Subcutaneous abdominal adipose tissue (tissue), 5 donors: ENCODE measurements around the gene BSN.

Experiments
- H3K27ac ChIP-seq: one replicate; pipeline ENCODE4 v1.7.0; 2013; ENCODE audit warnings: low read depth, mild to moderate bottlenecking, inconsistent platforms, low read length, moderate library complexity
- H3K27me3 ChIP-seq, 5 donors: one replicate each; pipeline ENCODE4 v1.7.0; 2013; ENCODE audit warnings: low read length in 5 of 5, inconsistent platforms in 1 of 5; ENCODE audit not compliant: control insufficient read depth in 5 of 5, insufficient read depth in 4 of 5
- H3K36me3 ChIP-seq, 5 donors: one replicate each; pipeline ENCODE4 v1.7.0; 2013; ENCODE audit warnings: low read length in 5 of 5; ENCODE audit not compliant: control insufficient read depth in 5 of 5, insufficient read depth in 5 of 5
- H3K4me1 ChIP-seq, 5 donors: one replicate each; pipeline ENCODE4 v1.7.0; 2013; ENCODE audit warnings: low read length in 5 of 5, mild to moderate bottlenecking in 3 of 5, moderate library complexity in 1 of 5; ENCODE audit not compliant: control insufficient read depth in 5 of 5, insufficient read depth in 5 of 5
- H3K4me3 ChIP-seq, 5 donors: one replicate each; pipeline ENCODE4 v1.7.0; 2013; ENCODE audit warnings: low read length in 5 of 5, low read depth in 1 of 5
- H3K9ac ChIP-seq, 5 donors: one replicate each; pipeline ENCODE4 v1.7.0; 2013; ENCODE audit warnings: low read length in 5 of 5, mild to moderate bottlenecking in 4 of 5, moderate library complexity in 3 of 5
- H3K9me3 ChIP-seq, 5 donors: one replicate each; pipeline ENCODE4 v1.7.0; 2013; ENCODE audit warnings: low read length in 5 of 5; ENCODE audit not compliant: control insufficient read depth in 5 of 5
- donor health status: healthy.
- donor health status: healthy.
- donor health status: healthy.
- donor health status: healthy.
- donor health status: healthy.

The BSN gene

GRCh38 chr3:49519916-49520385 is 34.3 kb upstream of the BSN start:
- no peaks in the 10 kb centered on the region for H3K27me3 ChIP-seq
- H3K4me3 ChIP-seq: no peak overlapping the region
- peaks cover 0 to 35% (median 24%) of the 10 kb centered on the region in 5 donors for H3K36me3 ChIP-seq
- H3K9me3 ChIP-seq: no peaks in the 10 kb centered on the region
- H3K27ac ChIP-seq: no peak overlapping the region
- H3K4me1 ChIP-seq: peaks cover 0 to 19% (median 8%) of the 10 kb centered on the region in 5 donors
- no peak overlapping the region for H3K9ac ChIP-seq

GRCh38 chr3:49523756-49524747 is 30.2 kb upstream of the BSN start:
- peaks cover 0 to 17% (median 7%) of the 10 kb centered on the region in 5 donors for H3K4me1 ChIP-seq
- no peak overlapping the region for H3K27ac ChIP-seq
- H3K4me3 ChIP-seq: no peak overlapping the region
- no peaks in the 10 kb centered on the region for H3K27me3 ChIP-seq
- H3K9ac ChIP-seq: no peak overlapping the region
- H3K9me3 ChIP-seq: no peaks in the 10 kb centered on the region
- peaks cover 0 to 13% (median 5%) of the 10 kb centered on the region in 5 donors for H3K36me3 ChIP-seq

GRCh38 chr3:49529567-49529966 is 24.7 kb upstream of the BSN start:
- peaks cover 0 to 7% (median 2%) of the 10 kb centered on the region in 5 donors for H3K4me1 ChIP-seq
- no peak overlapping the region for H3K4me3 ChIP-seq
- H3K9ac ChIP-seq: no peak overlapping the region
- no peaks in the 10 kb centered on the region for H3K27me3 ChIP-seq
- no peaks in the 10 kb centered on the region for H3K9me3 ChIP-seq
- H3K36me3 ChIP-seq: peaks cover 0 to 38% (median 29%) of the 10 kb centered on the region in 5 donors
- H3K27ac ChIP-seq: no peak overlapping the region

- Histone ChIP-seq H3K36me3 (peaks cover 0 to 35% (median 29%) of the 10 kb centered on the region in 5 donors), H3K9ac (no peak overlapping the region), H3K27me3 (no peaks in the 10 kb centered on the region), H3K4me1 (peaks cover 0 to 13% (median 4%) of the 10 kb centered on the region in 5 donors), H3K27ac (no peak overlapping the region), H3K4me3 (no peak overlapping the region), H3K9me3 (no peaks in the 10 kb centered on the region)
These were observed 24.0 kb upstream of the BSN start for GRCh38 chr3:49530231-49530630.

- Histone ChIP-seq H3K36me3 (peaks cover 0 to 35% (median 29%) of the 10 kb centered on the region in 5 donors), H3K4me1 (peaks cover 0 to 13% (median 4%) of the 10 kb centered on the region in 5 donors), H3K9ac (no peak overlapping the region), H3K27me3 (no peaks in the 10 kb centered on the region), H3K9me3 (no peaks in the 10 kb centered on the region), H3K4me3 (no peak overlapping the region), H3K27ac (no peak overlapping the region)
These were observed 23.6 kb upstream of the BSN start for GRCh38 chr3:49530701-49531100.

GRCh38 chr3:49531218-49531617 is 23.1 kb upstream of the BSN start:
- Histone ChIP-seq H3K9ac (no peak overlapping the region), H3K9me3 (no peaks in the 10 kb centered on the region), H3K36me3 (peaks cover 0 to 35% (median 29%) of the 10 kb centered on the region in 5 donors), H3K4me1 (peaks cover 0 to 13% (median 4%) of the 10 kb centered on the region in 5 donors), H3K27me3 (no peaks in the 10 kb centered on the region), H3K27ac (no peak overlapping the region), H3K4me3 (no peak overlapping the region)

- H3K27me3 ChIP-seq: no peaks in the 10 kb centered on the region
- no peak overlapping the region for H3K4me3 ChIP-seq
- no peak overlapping the region for H3K27ac ChIP-seq
- H3K9ac ChIP-seq: no peak overlapping the region
- peaks cover 0 to 35% (median 29%) of the 10 kb centered on the region in 5 donors for H3K36me3 ChIP-seq
- no peaks in the 10 kb centered on the region for H3K9me3 ChIP-seq
- peaks cover 0 to 17% (median 4%) of the 10 kb centered on the region in 5 donors for H3K4me1 ChIP-seq
These were observed 22.6 kb upstream of the BSN start for GRCh38 chr3:49531715-49532114.

- H3K36me3 ChIP-seq: peaks cover 0 to 35% (median 29%) of the 10 kb centered on the region in 5 donors
- H3K27me3 ChIP-seq: no peaks in the 10 kb centered on the region
- H3K4me1 ChIP-seq: peaks cover 0 to 19% (median 4%) of the 10 kb centered on the region in 5 donors
These were observed 21.2 kb upstream of the BSN start for GRCh38 chr3:49533031-49533430.

GRCh38 chr3:49533786-49534519 is 20.3 kb upstream of the BSN start:
- no peak overlapping the region for H3K4me3 ChIP-seq
- no peaks in the 10 kb centered on the region for H3K9me3 ChIP-seq
- peak overlapping the region in 1 of 5 donors; percentile 18 for H3K9ac ChIP-seq
- H3K36me3 ChIP-seq: peaks cover 0 to 35% (median 29%) of the 10 kb centered on the region in 5 donors
- peaks cover 0 to 19% (median 4%) of the 10 kb centered on the region in 5 donors for H3K4me1 ChIP-seq
- no peak overlapping the region for H3K27ac ChIP-seq
- H3K27me3 ChIP-seq: no peaks in the 10 kb centered on the region

More at GRCh38 chr3:49533031-49533430, 21.2 kb upstream of the BSN start:
- no peaks in the 10 kb centered on the region for H3K9me3 ChIP-seq
- no peak overlapping the region for H3K4me3 ChIP-seq
- no peak overlapping the region for H3K27ac ChIP-seq
- no peak overlapping the region for H3K9ac ChIP-seq
